Measurements from ENCODE around the gene FOXK1.
A peak's percentile ranks its signal among the peaks of the same experiment; 100 is the strongest.
"Not testable (repeated sequence)": the region's sequence is repeated elsewhere in the genome, so short reads cannot be mapped to it uniquely, and the experiment has no call there.

FOXK1 gene

DNA sequence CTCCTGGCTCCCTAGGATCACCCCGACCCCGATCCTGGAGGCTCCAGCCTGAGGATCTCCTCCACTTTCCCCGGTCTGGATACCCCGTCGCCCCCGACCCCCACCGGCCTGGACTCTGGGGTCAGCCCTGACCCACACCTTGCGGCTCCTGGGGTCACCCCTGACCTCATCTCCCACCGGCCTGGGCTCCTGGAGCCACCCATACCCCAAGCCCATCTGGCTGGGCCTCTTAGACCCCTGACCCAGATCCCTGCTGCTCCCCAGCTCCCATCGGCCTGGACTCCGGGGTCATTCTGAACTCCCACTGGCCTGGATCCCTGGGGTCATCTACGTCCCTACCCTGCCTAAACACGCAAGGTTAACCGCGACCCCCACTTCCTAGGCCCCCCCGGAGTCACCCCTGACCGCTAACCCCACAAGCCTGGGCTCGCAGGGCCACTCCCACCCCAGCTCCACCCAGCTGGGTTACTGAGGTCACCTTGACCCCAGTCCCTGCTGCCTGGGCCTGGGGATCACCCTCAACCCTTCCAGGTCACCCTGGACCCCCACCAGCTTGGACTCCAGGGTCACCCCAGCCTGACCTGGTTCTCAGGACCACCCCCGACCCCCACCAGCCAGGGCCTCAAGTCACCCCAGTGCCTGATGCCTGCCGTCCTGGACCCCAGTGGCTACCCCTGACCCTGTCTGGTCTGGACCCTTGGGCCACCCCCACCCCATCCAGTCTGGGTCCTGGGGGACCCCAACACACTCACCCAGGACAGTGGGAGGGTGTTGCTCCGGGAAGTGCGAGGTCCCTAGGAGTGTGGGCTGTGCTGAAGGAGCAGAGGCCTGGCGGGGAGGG, 1.2 kb downstream of the FOXK1 start:
- peak; percentile 46 for DNase-seq
- Mint-ChIP-seq H3K27me3 (no peaks in the 10 kb centered on the region), H3K4me3 (peak overlapping the region; percentile 94), H3K27ac (peak overlapping the region; percentile 98), H3K9me3 (no peaks in the 10 kb centered on the region), H3K4me1 (peaks cover 40% of the 10 kb centered on the region), H3K36me3 (peaks cover 24% of the 10 kb centered on the region)
- CTCF ChIA-PET: interaction anchor here (0.5 to 1.7 kb wide), 7 partner anchors 9 to 70 kb away, joined by 3 to 5 read pairs (median 3); no protein-coding TSS in a partner anchor

DNA sequence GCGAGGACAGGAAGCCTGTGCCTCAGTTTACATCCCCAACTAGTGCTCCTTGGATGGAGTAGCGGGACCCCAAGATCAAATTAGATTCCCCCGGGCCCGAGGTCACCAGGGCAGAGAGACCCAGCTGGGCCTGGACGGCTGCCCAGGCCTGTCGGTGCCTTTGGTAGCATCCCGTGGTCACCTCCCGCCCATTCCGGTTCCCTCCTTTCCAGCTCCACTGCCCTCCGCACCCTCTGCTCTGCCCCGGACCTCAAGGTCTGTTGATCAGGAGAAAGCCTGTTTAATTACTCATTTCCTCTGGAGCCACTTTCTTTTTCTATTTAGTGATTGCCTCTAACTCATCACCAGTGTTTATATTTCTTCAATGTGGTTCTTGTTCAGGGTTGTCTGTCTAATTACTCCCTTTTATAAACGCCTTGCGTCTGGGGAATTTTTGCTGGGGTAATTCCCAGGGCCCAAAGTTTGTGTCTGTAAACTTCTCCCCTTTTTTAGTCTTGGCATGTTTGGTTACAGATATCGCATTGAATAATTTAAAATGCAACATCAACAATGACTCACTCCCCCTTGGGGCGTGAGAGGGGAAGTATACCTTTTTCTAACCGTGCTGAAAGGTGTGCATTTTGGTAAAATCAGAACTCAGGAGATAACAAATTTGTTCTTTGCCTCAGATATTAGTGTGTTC, 1.9 kb downstream of the FOXK1 start:
- Mint-ChIP-seq H3K4me3 (peak overlapping the region; percentile 94), H3K27ac (peak overlapping the region; percentile 98), H3K4me1 (peaks cover 47% of the 10 kb centered on the region), H3K9me3 (no peaks in the 10 kb centered on the region), H3K36me3 (peaks cover 26% of the 10 kb centered on the region), H3K27me3 (no peaks in the 10 kb centered on the region)
- CTCF ChIA-PET: interaction anchor here (0.6 to 1.7 kb wide), 3 partner anchors 42 to 67 kb away, joined by 3 to 5 read pairs (median 3); no protein-coding TSS in a partner anchor
- peak; percentile 59 for DNase-seq

DNA sequence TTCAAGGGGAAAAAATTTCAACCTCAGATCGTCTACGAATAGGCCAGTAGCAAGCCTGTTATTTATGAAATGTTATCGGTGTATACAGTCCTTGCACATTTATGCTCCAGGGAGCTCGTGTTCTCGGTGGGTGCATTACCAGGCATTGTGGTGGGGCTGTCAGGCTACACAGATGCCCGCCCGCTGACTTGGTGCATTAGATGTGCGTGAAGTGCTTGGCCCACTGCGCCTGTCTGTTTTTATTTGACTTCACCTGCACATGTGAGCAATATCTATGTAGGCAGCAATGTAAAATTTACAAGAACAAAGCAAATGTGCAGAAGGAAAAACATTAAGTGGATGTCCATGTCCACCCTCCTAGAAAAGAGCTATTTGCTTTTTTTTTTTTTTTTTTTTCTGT, 2.8 kb downstream of the FOXK1 start:
- no peaks in the 10 kb centered on the region for H3K9me3 Mint-ChIP-seq
- H3K4me3 Mint-ChIP-seq: peak overlapping the region; percentile 94
- peaks cover 29% of the 10 kb centered on the region for H3K36me3 Mint-ChIP-seq
- peaks cover 55% of the 10 kb centered on the region for H3K4me1 Mint-ChIP-seq
- H3K27ac Mint-ChIP-seq: peak overlapping the region; percentile 98
- no peaks in the 10 kb centered on the region for H3K27me3 Mint-ChIP-seq
- no peak for DNase-seq
- CTCF ChIA-PET: interaction anchor here (1.3 kb wide), 1 partner anchor 40 kb away, joined by 4 read pairs; no protein-coding TSS in a partner anchor

DNA sequence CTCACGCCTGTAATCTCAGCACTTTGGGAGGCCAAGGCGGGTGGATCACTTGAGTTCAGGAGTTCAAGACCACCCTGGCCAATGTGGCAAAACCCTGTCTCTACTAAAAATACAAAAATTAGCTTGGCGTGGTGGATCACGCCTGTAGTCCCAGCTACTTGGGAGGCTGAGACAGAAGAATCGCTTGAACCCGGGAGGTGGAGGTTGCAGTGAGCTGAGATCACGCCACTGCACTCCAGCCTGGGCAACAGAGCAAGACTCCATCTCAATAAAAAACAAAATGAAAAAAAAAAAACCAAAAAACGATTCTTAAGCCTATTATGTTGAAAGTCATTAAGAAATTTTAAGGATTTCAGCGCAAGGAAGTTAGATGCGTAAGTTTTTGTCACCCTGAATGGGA, 3.6 kb downstream of the FOXK1 start:
- H3K27me3 Mint-ChIP-seq, H3K9me3 Mint-ChIP-seq, H3K4me3 Mint-ChIP-seq, H3K27ac Mint-ChIP-seq, DNase-seq: not testable (repeated sequence)
- peaks cover 29% of the 10 kb centered on the region for H3K36me3 Mint-ChIP-seq
- peaks cover 61% of the 10 kb centered on the region for H3K4me1 Mint-ChIP-seq
- CTCF ChIA-PET: interaction anchor here (1.3 to 1.6 kb wide), 2 partner anchors 10 to 39 kb away, joined by 3 to 4 read pairs; no protein-coding TSS in a partner anchor

DNA sequence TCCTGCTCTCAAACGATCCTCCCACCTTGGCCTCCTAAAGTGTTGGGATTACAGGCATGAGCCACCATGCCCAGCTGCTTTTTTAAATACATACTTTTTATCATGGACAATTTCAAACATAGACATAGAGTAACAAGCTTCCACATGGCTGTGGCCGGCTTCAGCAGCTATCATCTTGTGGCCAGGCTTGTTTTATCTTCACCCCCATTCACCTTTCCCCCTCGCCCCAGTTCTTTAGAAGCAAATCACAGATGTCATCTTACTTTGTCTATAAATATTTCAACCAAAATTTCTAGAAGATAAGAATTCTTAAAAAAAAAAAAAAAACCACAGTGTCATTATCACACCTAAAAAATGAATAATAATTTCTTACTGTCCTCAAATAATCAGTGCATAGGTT, 5.9 kb downstream of the FOXK1 start:
- DNase-seq: no peak
- Mint-ChIP-seq H3K4me3 (no peak overlapping the region), H3K9me3 (no peaks in the 10 kb centered on the region), H3K36me3 (peaks cover 31% of the 10 kb centered on the region), H3K27me3 (no peaks in the 10 kb centered on the region), H3K4me1 (peaks cover 60% of the 10 kb centered on the region), H3K27ac (no peak overlapping the region)
- CTCF ChIA-PET: no interaction called here

GRCh38 chr7:4689151-4689550, 7.1 kb downstream of the FOXK1 start:
- no peak for DNase-seq
- peaks cover 25% of the 10 kb centered on the region for H3K36me3 Mint-ChIP-seq
- H3K27me3 Mint-ChIP-seq: no peaks in the 10 kb centered on the region
- CTCF ChIA-PET: no interaction called here
- no peaks in the 10 kb centered on the region for H3K9me3 Mint-ChIP-seq
- no peak overlapping the region for H3K4me3 Mint-ChIP-seq
- H3K27ac Mint-ChIP-seq: no peak overlapping the region
- H3K4me1 Mint-ChIP-seq: peaks cover 56% of the 10 kb centered on the region

DNA sequence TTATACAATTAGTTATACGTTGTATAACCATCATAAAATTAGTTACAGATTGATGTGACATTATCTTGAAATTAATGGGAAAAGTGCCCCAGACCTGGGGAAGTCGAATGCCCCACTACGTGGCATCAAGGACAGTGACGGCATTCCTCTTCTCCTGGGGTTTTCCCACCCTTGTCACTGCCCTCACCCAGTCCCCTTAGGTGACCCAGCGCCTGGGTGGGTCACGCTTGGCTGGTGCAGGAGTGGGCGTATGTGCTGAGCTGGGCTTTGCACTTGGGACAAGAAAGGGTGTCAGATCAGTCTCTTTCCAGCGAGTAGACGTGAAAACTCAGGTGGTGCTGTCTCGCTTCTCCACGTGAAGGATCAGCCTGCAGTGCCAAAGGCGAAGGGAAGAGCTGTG, 7.6 kb downstream of the FOXK1 start:
- H3K9me3 Mint-ChIP-seq: no peaks in the 10 kb centered on the region
- CTCF ChIA-PET: no interaction called here
- H3K27me3 Mint-ChIP-seq: no peaks in the 10 kb centered on the region
- no peak overlapping the region for H3K27ac Mint-ChIP-seq
- peaks cover 51% of the 10 kb centered on the region for H3K4me1 Mint-ChIP-seq
- DNase-seq: no peak
- H3K36me3 Mint-ChIP-seq: peaks cover 20% of the 10 kb centered on the region
- H3K4me3 Mint-ChIP-seq: no peak overlapping the region

GRCh38 chr7:4690953-4691856, 9.1 kb downstream of the FOXK1 start:
- Mint-ChIP-seq H3K4me3 (no peak overlapping the region), H3K36me3 (peaks cover 20% of the 10 kb centered on the region), H3K4me1 (peaks cover 45% of the 10 kb centered on the region), H3K27me3 (no peaks in the 10 kb centered on the region), H3K27ac (no peak overlapping the region), H3K9me3 (no peaks in the 10 kb centered on the region)
- CTCF ChIA-PET: no interaction called here
- DNase-seq: no peak

- H3K4me1 Mint-ChIP-seq: peaks cover 40% of the 10 kb centered on the region
- peak overlapping the region; percentile 58 for H3K27ac Mint-ChIP-seq
- no peaks in the 10 kb centered on the region for H3K27me3 Mint-ChIP-seq
- no peaks in the 10 kb centered on the region for H3K9me3 Mint-ChIP-seq
- CTCF ChIA-PET: no interaction called here
- no peak overlapping the region for H3K4me3 Mint-ChIP-seq
- H3K36me3 Mint-ChIP-seq: peaks cover 16% of the 10 kb centered on the region
- no peak for DNase-seq
Observed at GRCh38 chr7:4692055-4692454, 10.0 kb downstream of the FOXK1 start.

GRCh38 chr7:4692622-4693021, 10.5 kb downstream of the FOXK1 start:
- not testable (repeated sequence) for H3K27me3 Mint-ChIP-seq, H3K9me3 Mint-ChIP-seq, H3K4me3 Mint-ChIP-seq, DNase-seq
- Mint-ChIP-seq H3K4me1 (peaks cover 35% of the 10 kb centered on the region), H3K36me3 (peaks cover 13% of the 10 kb centered on the region), H3K27ac (peak overlapping the region; percentile 37)
- CTCF ChIA-PET: interaction anchor here (0.7 kb wide), 1 partner anchor 31 kb away, joined by 3 read pairs; no protein-coding TSS in a partner anchor

DNA sequence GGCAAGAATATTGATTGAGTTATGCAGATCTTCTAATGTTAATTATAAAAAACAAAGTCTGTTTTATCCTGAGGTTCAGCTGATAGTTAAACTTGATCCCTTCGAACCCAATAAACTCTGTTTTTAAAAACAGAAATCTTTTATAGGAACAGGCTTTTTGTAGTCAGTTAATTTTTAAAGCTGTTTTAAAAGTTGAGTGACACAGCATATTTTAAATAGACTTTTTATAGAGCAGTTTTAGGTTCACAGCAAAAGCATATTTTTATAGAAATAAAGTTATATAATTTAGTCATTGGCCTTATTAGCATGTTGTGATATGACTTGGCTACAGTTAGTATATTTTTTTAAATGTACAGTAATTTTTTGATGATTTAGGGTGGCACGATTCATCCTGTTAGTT, 11.1 kb downstream of the FOXK1 start:
- peak overlapping the region; percentile 37 for H3K27ac Mint-ChIP-seq
- H3K36me3 Mint-ChIP-seq: peaks cover 11% of the 10 kb centered on the region
- H3K9me3 Mint-ChIP-seq: no peaks in the 10 kb centered on the region
- no peak overlapping the region for H3K4me3 Mint-ChIP-seq
- peaks cover 31% of the 10 kb centered on the region for H3K4me1 Mint-ChIP-seq
- DNase-seq: no peak
- no peaks in the 10 kb centered on the region for H3K27me3 Mint-ChIP-seq
- CTCF ChIA-PET: interaction anchor here (0.7 kb wide), 1 partner anchor 31 kb away, joined by 3 read pairs; no protein-coding TSS in a partner anchor

DNA sequence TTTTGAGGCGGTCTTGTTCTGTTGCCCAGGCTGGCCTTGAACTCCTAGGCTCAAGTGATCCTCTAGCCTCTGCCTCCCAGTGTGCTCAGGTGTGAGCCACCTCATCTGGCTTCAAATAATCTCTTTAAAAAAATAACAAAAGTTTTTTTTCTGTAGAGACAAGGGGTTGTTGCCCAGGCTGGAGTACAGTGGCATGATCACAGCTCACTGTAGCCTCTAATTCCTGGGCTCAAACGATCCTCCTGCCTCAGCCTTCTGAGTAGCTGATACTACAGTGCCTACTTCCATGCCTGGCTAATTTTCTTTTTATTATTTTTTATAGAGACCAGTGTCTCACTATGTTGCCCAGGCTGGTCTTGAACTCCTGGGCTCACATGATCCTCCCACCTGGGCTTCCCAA, 11.7 kb downstream of the FOXK1 start:
- no peak overlapping the region for H3K4me3 Mint-ChIP-seq

DNA sequence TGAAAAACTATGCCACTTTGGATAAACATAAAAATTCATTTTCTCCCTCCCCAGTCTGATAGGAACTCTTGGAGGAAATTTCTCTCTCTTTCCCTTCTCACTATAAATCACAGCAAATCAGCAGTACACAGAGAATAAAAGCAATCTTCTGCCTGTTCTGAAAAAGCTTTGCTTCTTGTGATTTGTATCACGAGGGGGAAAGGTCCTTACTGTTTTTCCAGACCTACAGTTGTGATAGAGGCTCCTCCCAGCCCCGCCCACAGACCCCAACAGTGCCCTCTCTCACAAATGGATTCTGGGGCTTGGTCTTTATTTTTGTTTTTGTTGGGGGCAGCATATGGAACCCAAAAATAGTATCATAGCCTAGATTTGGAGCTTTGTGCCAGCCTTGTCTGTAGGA, 12.2 kb downstream of the FOXK1 start:
- CTCF ChIA-PET: no interaction called here
- H3K4me1 Mint-ChIP-seq: peaks cover 22% of the 10 kb centered on the region

More for the DNA sequence above, 11.7 kb downstream of the FOXK1 start:
- Mint-ChIP-seq H3K36me3 (peaks cover 9% of the 10 kb centered on the region), H3K27me3 (no peaks in the 10 kb centered on the region), H3K4me1 (peaks cover 27% of the 10 kb centered on the region), H3K9me3 (no peaks in the 10 kb centered on the region), H3K27ac (no peak overlapping the region)
- DNase-seq: no peak
- CTCF ChIA-PET: no interaction called here

More for the DNA sequence above, 12.2 kb downstream of the FOXK1 start:
- H3K27me3 Mint-ChIP-seq: no peaks in the 10 kb centered on the region
- DNase-seq: no peak
- H3K4me3 Mint-ChIP-seq: no peak overlapping the region
- no peaks in the 10 kb centered on the region for H3K9me3 Mint-ChIP-seq
- no peak overlapping the region for H3K27ac Mint-ChIP-seq
- H3K36me3 Mint-ChIP-seq: peaks cover 7% of the 10 kb centered on the region
